ENCODE data around the gene SETBP1.

SETBP1 gene

GRCh38 chr18:44766450-44766849 lies 85.8 kb downstream of the SETBP1 start:
- no peak for DNase-seq

GRCh38 chr18:44767807-44768206 lies 87.1 kb downstream of the SETBP1 start:
- DNase-seq, result no peak

- no peak for DNase-seq
Measured at GRCh38 chr18:44770641-44771040, 90.0 kb downstream of the SETBP1 start.

- DNase-seq, result no peak
Measured at GRCh38 chr18:44771572-44771955, 90.9 kb downstream of the SETBP1 start.

- DNase-seq, result no peak
Measured at GRCh38 chr18:44771956-44772917, 91.5 kb downstream of the SETBP1 start.

- no peak for DNase-seq
Measured at GRCh38 chr18:44773640-44774155, 93.0 kb downstream of the SETBP1 start.

- DNase-seq, result no peak
Measured at GRCh38 chr18:44774191-44774590, 93.5 kb downstream of the SETBP1 start.

- DNase-seq, result no peak
Measured at GRCh38 chr18:44777457-44778192, 96.9 kb downstream of the SETBP1 start.

- DNase-seq, result no peak
Measured at GRCh38 chr18:44778788-44779187, 98.1 kb downstream of the SETBP1 start.

- no peak for DNase-seq
Measured at GRCh38 chr18:44779753-44780292, 99.1 kb downstream of the SETBP1 start.

- no peak for DNase-seq
Measured at GRCh38 chr18:44781886-44782285, 101.2 kb downstream of the SETBP1 start.

GRCh38 chr18:44782617-44783016 lies 101.9 kb downstream of the SETBP1 start:
- DNase-seq, result no peak

- DNase-seq, result no peak
Measured at GRCh38 chr18:44783371-44783770, 102.7 kb downstream of the SETBP1 start.

- no peak for DNase-seq
Measured at GRCh38 chr18:44786257-44786656, 105.6 kb downstream of the SETBP1 start.

GRCh38 chr18:44786688-44787087 lies 106.0 kb downstream of the SETBP1 start:
- DNase-seq, result no peak

- DNase-seq, result no peak
Measured at GRCh38 chr18:44788334-44788733, 107.6 kb downstream of the SETBP1 start.

GRCh38 chr18:44789710-44790109 lies 109.0 kb downstream of the SETBP1 start:
- DNase-seq, result no peak

- no peak for DNase-seq
Measured at GRCh38 chr18:44790860-44791259, 110.2 kb downstream of the SETBP1 start.

GRCh38 chr18:44791520-44791919 lies 110.8 kb downstream of the SETBP1 start:
- DNase-seq, result no peak

- DNase-seq, result no peak
Measured at GRCh38 chr18:44792456-44793061, 111.9 kb downstream of the SETBP1 start.

- no peak for DNase-seq
Measured at GRCh38 chr18:44793194-44793593, 112.5 kb downstream of the SETBP1 start.

GRCh38 chr18:44793685-44794084 lies 113.0 kb downstream of the SETBP1 start:
- no peak for DNase-seq

- DNase-seq, result no peak
Measured at GRCh38 chr18:44795241-44795640, 114.6 kb downstream of the SETBP1 start.
